ENCODE results near the gene AK8. TPM values are rescaled to one million over a fixed set of nuclear protein-coding genes. Genes with fewer than 3 reads are reported as not detected.

Gene AK8
- total RNA-seq, 1 donor from 2014 or later, result 2.0 TPM

DNA sequence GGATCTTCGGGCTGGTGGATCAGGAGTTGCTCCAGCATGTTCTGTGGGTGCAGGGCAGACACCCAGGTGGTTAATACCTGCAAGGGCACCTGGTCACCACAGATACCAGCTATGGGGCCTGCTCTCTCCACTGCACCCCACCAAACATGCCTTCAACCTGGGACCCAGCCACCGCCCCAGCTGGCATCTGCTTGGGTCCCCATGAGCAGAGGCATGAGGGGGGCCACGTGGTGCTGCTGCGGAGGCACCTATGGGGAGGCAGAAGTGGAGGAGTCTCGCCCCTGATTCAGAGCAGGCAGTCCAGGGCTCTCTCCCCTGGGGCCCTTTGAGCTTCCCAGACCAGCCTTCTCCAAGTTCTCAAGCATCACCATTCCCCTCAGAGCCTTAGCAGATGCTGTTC lies 2.9 kb downstream of the AK8 start:
- H3K4me3 ChIP-seq (ENCODE audit: low read depth, low read length), result no peak overlapping the region
- TF ChIP-seq, protein P1, sequence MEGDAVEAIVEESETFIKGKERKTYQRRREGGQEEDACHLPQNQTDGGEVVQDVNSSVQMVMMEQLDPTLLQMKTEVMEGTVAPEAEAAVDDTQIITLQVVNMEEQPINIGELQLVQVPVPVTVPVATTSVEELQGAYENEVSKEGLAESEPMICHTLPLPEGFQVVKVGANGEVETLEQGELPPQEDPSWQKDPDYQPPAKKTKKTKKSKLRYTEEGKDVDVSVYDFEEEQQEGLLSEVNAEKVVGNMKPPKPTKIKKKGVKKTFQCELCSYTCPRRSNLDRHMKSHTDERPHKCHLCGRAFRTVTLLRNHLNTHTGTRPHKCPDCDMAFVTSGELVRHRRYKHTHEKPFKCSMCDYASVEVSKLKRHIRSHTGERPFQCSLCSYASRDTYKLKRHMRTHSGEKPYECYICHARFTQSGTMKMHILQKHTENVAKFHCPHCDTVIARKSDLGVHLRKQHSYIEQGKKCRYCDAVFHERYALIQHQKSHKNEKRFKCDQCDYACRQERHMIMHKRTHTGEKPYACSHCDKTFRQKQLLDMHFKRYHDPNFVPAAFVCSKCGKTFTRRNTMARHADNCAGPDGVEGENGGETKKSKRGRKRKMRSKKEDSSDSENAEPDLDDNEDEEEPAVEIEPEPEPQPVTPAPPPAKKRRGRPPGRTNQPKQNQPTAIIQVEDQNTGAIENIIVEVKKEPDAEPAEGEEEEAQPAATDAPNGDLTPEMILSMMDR (IDR thresholded peaks at IDR 0.05; ENCODE audit: insufficient read depth, low read length, poor library complexity, severe bottlenecking), result no peak
- H3K36me3 ChIP-seq (ENCODE audit: control insufficient read depth, insufficient read depth, low read length), result no peaks in the 10 kb centered on the region
- peaks cover 3% of the 10 kb centered on the region for H3K27me3 ChIP-seq (ENCODE audit: control insufficient read depth, insufficient read depth, low read length)
- DNase-seq (ENCODE audit: low read depth), result no peak

DNA sequence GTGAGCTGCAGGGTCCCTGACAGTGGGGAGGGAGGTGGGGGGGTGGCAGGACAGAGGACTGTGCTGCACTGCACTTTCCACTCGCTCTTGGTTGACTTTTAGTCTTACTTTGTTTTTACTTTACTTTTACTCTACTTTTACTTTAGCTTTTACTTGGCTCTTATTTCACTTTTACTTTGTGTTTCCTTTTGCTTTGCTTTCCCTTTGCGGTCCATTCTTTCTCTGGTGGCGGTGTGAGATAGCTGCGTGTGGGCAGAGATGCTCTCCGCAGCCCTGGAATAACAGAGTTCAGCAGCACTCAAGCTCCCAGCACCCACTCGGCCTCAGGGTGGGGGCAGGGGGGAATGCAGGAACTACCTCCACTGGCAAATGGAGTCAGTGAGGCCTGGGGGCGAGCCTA lies 4.7 kb downstream of the AK8 start:
- no peak for DNase-seq (ENCODE audit: low read depth)
- Histone ChIP-seq H3K27me3 (ENCODE audit: control insufficient read depth, insufficient read depth, low read length) (peaks cover 3% of the 10 kb centered on the region), H3K4me3 (ENCODE audit: low read depth, low read length) (no peak overlapping the region), H3K36me3 (ENCODE audit: control insufficient read depth, insufficient read depth, low read length) (no peaks in the 10 kb centered on the region)
- TF ChIP-seq, protein P1 (IDR thresholded peaks at IDR 0.05; ENCODE audit: insufficient read depth, low read length, poor library complexity, severe bottlenecking), result no peak

DNA sequence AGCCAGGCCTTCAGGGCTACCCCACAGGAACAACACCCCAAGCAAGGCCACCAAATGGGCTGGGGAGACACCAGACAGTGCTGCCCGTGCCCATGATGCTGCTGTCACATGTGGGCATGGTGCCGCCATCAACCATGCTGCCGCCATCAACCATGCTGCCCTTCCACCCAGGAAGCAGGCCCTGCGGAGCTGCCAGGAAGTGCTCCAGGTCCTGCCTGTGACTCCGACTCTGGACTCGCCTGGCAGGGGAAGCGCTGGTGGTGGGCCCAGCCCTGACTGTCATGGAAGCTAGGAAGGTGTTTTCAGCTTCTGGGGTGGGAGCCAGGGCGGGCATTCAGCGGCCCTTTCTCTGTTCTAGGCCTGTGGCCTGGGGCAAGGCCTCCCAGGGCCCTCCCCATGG lies 8.8 kb downstream of the AK8 start:
- Histone ChIP-seq H3K4me3 (ENCODE audit: low read depth, low read length) (no peak overlapping the region), H3K27me3 (ENCODE audit: control insufficient read depth, insufficient read depth, low read length) (no peaks in the 10 kb centered on the region), H3K36me3 (ENCODE audit: control insufficient read depth, insufficient read depth, low read length) (no peaks in the 10 kb centered on the region)
- DNase-seq (ENCODE audit: low read depth), result no peak
- TF ChIP-seq, protein P1 (IDR thresholded peaks at IDR 0.05; ENCODE audit: insufficient read depth, low read length, poor library complexity, severe bottlenecking), result no peak

DNA sequence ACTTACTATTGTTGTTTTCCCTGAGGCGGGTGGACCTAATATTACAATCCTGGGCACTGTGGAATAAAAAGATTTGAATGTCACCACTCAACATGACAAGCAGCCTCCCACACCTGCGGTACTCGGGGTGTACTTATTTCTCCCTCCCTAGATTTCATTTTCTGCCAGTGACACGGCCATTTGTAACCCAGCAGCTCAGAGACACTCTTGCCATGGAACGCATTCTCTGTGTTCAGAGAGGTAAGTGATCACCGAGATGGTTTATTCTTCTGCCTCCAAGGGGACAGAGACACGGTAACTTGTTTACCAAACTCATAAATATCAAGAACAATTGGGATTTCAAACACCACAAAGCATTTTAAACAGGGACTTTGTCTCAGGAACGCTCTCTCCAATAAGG lies 11.2 kb downstream of the AK8 start:
- no peak for DNase-seq (ENCODE audit: low read depth)
- no peak overlapping the region for H3K4me3 ChIP-seq (ENCODE audit: low read depth, low read length)
- no peaks in the 10 kb centered on the region for H3K27me3 ChIP-seq (ENCODE audit: control insufficient read depth, insufficient read depth, low read length)
- TF ChIP-seq, protein P1 (IDR thresholded peaks at IDR 0.05; ENCODE audit: insufficient read depth, low read length, poor library complexity, severe bottlenecking), result no peak
- no peaks in the 10 kb centered on the region for H3K36me3 ChIP-seq (ENCODE audit: control insufficient read depth, insufficient read depth, low read length)

DNA sequence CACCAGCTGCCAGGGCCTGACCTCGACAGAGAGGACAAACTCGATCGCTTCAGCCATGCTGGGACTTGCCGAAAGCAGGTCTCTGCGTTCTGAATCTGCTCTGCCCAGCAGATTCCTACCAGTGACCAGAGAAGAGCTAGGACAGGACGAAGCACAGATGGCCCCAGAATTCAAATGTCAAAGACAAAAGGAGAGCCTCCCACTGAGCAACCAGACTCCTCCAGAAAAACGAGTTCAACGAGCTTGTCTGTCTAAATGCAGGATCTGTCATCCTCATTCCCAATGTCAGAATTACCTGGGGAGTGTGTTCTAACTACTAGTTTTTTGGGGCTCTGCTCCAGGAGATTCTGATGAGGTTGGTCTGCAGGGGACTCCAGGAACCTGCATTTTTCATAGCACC lies 13.4 kb downstream of the AK8 start:
- H3K4me3 ChIP-seq (ENCODE audit: low read depth, low read length), result no peak overlapping the region
- DNase-seq (ENCODE audit: low read depth), result no peak
- H3K36me3 ChIP-seq (ENCODE audit: control insufficient read depth, insufficient read depth, low read length), result no peaks in the 10 kb centered on the region
- TF ChIP-seq, protein P1 (IDR thresholded peaks at IDR 0.05; ENCODE audit: insufficient read depth, low read length, poor library complexity, severe bottlenecking), result no peak
- no peaks in the 10 kb centered on the region for H3K27me3 ChIP-seq (ENCODE audit: control insufficient read depth, insufficient read depth, low read length)

DNA sequence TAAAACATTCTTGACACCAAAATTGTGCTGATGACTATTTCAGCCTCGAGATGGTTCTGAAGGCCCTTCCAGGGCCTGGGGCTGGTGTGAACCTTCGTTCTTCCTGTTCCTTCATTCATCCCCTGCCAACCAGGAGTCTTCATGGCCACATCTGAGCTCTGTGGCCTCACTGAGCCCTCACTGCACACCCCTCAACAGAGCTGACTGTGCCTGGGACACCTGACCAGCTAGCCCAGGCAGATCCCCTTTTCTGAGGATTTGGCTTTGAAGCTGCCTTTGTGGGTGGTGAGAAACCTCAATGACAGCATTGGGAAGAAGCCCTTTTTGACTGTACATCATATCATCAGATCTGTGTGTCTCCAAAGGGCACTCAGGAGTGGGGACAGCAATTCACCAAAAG lies 13.8 kb downstream of the AK8 start:
- Histone ChIP-seq H3K36me3 (ENCODE audit: control insufficient read depth, insufficient read depth, low read length) (no peaks in the 10 kb centered on the region), H3K4me3 (ENCODE audit: low read depth, low read length) (no peak overlapping the region), H3K27me3 (ENCODE audit: control insufficient read depth, insufficient read depth, low read length) (no peaks in the 10 kb centered on the region)
- TF ChIP-seq, protein P1 (IDR thresholded peaks at IDR 0.05; ENCODE audit: insufficient read depth, low read length, poor library complexity, severe bottlenecking), result no peak
- DNase-seq (ENCODE audit: low read depth), result no peak

All from kidney epithelial cell (primary cell).